DMS53 treated with DMSO at 0.1 percent for 48 hours (cell line): ENCODE measurements around the gene KL.

ENCODE experiments used
- DNase-seq: peaks from one replicate; lab custom pipeline; 2025; ENCODE audit not compliant: unreplicated experiment; lab: John Stamatoyannopoulos, UW

The KL gene

DNA sequence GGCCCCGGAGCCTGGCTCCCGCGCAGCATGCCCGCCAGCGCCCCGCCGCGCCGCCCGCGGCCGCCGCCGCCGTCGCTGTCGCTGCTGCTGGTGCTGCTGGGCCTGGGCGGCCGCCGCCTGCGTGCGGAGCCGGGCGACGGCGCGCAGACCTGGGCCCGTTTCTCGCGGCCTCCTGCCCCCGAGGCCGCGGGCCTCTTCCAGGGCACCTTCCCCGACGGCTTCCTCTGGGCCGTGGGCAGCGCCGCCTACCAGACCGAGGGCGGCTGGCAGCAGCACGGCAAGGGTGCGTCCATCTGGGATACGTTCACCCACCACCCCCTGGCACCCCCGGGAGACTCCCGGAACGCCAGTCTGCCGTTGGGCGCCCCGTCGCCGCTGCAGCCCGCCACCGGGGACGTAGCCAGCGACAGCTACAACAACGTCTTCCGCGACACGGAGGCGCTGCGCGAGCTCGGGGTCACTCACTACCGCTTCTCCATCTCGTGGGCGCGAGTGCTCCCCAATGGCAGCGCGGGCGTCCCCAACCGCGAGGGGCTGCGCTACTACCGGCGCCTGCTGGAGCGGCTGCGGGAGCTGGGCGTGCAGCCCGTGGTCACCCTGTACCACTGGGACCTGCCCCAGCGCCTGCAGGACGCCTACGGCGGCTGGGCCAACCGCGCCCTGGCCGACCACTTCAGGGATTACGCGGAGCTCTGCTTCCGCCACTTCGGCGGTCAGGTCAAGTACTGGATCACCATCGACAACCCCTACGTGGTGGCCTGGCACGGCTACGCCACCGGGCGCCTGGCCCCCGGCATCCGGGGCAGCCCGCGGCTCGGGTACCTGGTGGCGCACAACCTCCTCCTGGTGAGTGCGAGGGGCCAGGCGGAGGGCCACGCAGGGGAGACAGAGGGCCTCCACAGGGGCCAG lies at the start of gene KL:
KL (plus strand) TSS at position 10 of the 909 bp plus-strand sequence; CDS start at position 28, 18 bp downstream.
- peak; percentile 24 for DNase-seq

- no peak for DNase-seq
These were observed 48.5 kb upstream of the KL start for GRCh38 chr13:32967584-32968182.

DNA sequence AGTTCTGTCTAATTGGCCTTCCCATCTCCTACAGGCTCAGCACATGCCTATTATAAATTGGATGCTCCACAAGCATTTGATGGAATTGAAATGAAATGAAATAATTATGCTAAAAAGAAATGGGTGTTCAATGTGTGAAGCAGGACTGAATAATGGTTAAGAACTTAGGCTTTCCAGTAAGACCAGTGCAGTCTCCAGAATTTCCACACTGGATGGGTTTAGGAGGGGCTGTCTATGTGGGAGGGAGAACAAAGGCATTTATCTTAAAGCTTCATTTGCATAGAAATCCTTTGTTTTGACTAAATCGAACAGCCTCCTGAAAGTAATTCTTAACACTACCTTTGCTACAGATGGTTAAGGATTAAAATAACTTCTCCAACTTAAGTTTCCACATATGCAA lies 47.9 kb upstream of the KL start:
- no peak for DNase-seq

- DNase-seq: no peak
These were observed 47.4 kb upstream of the KL start for GRCh38 chr13:32968793-32969192.

DNA sequence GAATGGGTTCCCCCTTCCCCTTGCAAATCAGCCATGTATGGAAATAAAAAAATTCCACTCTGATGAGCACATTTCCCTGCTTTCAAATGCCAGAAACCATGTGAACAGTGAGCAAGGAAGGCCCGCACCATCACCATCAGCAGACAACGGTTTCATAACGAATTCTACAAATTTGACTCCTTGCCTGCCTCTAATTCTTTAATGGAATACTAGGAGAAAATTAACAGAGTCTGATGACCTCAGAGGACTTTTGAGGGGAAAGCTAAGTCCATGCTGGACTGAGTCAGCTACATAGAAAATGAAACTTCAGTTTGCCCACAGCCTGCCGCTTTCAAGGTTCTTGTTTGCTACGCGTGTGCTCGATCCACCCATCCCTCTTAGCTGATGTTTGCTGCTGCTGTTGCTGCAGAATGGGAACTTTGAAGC lies 46.7 kb upstream of the KL start:
- no peak for DNase-seq

DNA sequence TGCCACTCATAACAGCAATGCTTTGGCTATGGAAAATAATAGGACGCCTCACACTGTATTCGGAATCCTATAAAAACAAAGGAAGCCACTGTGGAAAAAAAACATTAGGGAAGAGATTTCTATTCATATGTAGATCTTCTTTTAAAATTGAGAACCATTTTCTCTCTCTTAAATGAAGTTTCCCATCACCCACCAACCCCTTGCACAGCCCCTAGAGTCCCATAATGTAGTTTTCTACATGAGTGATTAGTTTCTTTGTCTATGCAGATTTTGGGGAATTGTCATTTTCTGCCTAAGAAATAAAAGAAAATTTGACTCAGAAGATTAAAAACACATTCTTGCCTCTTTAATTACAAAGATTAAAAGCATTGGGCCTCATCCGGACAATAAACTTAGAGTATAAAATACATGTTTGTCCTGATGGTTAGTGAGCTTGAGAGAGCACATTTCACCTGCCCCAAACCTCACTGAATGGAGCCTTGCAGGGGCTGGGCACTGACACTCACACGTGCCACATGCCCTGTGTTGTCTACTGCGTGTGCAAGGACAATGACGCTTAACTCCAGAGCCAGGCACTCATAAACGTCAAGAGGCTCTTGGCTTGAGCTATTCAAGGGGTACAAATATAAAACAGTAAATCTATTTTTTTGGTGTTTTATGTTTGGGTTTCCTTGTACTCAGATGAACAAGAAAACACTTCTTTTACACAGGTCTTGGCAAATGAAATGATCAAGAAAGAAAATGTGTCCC lies 40.0 kb upstream of the KL start:
- no peak for DNase-seq

GRCh38 chr13:32976912-32977311 lies 39.3 kb upstream of the KL start:
- no peak for DNase-seq

DNA sequence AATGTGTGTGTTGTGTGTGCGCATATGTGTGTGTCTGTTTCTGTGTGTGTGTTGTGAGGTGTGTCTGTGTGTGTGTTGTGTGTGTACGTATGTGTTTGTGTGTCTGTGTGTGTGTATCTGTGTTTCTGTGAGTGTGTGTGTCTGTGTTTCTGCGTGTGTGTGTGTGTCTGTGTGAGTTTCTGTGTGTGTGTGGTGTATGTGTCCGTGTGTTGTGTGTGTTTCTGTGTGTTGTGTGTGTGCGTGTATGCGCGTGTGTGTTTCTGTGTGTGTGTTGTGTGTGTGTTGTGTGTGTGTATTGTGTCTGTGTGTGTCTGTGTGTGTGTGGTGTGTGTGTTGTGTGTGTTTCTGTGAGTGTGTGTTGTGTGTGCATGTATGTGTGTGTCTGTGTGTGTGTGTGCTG lies 38.9 kb upstream of the KL start:
- DNase-seq: no peak

- DNase-seq: no peak
These were observed 37.9 kb upstream of the KL start for GRCh38 chr13:32978278-32978677.

DNA sequence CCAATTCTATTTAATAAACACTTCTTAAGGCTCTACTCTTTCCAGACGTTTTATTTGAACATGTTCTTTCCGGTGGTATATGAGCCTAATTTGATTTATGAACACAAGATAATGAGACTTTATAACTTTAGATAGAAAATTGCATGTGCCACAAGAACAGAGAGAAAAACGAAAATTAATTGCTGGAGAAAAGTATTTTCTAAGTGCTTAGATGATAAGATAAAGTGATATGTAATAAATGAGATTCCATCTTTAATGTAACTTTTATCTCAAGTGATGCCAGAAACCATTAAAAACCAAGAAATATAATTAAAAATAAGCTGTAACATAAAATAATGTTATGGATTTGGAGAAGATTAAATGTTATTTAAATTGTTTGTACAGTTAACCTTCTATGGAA lies 33.2 kb upstream of the KL start:
- no peak for DNase-seq

GRCh38 chr13:32984857-32985626 lies 31.2 kb upstream of the KL start:
- DNase-seq: peak; percentile 98

DNA sequence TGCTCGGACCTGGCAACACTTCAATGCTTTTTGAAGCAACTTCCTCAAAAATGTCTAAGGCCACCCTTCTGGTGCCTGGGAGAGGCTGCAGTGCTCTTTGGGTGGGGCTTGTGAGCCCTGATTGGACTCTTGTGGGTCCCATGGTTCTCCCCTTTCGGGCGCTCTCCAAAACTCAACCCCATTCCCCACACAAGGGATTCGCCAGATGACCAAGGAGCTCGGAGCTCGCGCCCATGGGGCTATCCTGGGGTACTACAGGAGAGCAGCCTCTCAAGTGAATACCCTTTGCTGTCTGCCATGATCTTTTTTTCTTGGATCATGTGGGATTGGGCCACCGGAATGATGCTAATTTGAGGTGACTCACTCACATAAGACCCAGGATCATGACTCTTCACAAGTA lies 29.7 kb upstream of the KL start:
- DNase-seq: no peak

- no peak for DNase-seq
These were observed 28.8 kb upstream of the KL start for GRCh38 chr13:32987462-32987861.

- DNase-seq: no peak
These were observed 27.5 kb upstream of the KL start for GRCh38 chr13:32988608-32989289.

DNA sequence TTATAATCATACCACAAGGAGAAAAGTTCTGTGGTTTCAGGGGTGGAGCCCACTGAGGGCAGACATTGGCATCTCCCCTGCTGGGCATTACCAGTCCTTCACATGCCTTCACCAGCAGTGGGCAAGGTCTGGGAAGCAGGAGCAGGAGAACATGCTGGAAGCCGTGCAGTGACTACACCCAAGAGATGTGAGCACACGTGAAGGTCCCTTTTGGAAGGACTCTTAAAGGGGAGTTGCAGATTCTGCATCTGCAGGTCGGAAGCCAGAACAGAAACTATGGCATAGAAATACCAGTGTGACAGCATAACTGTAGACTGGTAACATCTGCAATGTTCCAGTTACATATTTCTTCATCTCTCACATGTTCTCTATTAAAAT lies 26.9 kb upstream of the KL start:
- no peak for DNase-seq

GRCh38 chr13:32989942-32990341 lies 26.3 kb upstream of the KL start:
- no peak for DNase-seq

DNA sequence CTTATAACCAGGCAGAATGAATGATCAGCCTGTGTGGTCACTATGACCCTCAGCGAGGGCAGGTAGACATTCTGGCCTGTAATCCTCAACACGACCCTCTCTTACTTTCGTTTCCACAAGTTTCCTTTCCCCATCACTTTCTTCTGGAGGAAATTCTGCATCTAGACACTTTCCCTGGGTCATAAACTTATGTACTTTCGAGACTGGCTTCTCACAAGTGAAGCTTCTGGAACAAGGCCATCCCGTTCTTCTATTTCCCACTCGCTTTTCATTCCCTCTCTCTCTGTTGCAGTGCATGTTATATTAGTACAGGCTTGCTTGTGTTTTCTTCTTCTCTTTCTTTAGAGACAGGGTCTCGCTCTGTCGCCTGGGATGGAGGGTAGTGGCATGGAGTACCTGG lies 23.1 kb upstream of the KL start:
- DNase-seq: no peak

- no peak for DNase-seq
These were observed 18.8 kb upstream of the KL start for GRCh38 chr13:32997399-32997798.

GRCh38 chr13:32998966-32999365 lies 17.3 kb upstream of the KL start:
- no peak for DNase-seq

GRCh38 chr13:33000365-33000764 lies 15.9 kb upstream of the KL start:
- DNase-seq: no peak
